HG03378 (cell line): ENCODE results near the gene LMCD1.

Experiments used
- ATAC-seq: cut with Tn5 transposase; IDR thresholded peaks from one replicate; pipeline ENCODE4 v1.9.1; 2021; ENCODE audit warnings: mild to moderate bottlenecking, moderate library complexity; ENCODE audit not compliant: unreplicated experiment

Gene LMCD1

GRCh38 chr3:8503871-8504610 is 2.4 kb downstream of the LMCD1 start:
- peak; percentile 15 for ATAC-seq

GRCh38 chr3:8504611-8504973 is 3.0 kb downstream of the LMCD1 start:
- ATAC-seq, result no peak

- no peak for ATAC-seq
Measured at GRCh38 chr3:8505621-8506020, 4.0 kb downstream of the LMCD1 start.

GRCh38 chr3:8506571-8507061 is 5.0 kb downstream of the LMCD1 start:
- ATAC-seq, result no peak

GRCh38 chr3:8507496-8507895 is 5.9 kb downstream of the LMCD1 start:
- ATAC-seq, result no peak

- ATAC-seq, result no peak
Measured at GRCh38 chr3:8509961-8510360, 8.3 kb downstream of the LMCD1 start.

- ATAC-seq, result no peak
Measured at GRCh38 chr3:8512234-8512633, 10.6 kb downstream of the LMCD1 start.

- no peak for ATAC-seq
Measured at GRCh38 chr3:8516047-8516661, 14.5 kb downstream of the LMCD1 start.

- no peak for ATAC-seq
Measured at GRCh38 chr3:8516783-8517182, 15.2 kb downstream of the LMCD1 start.

- no peak for ATAC-seq
Measured at GRCh38 chr3:8517487-8517886, 15.9 kb downstream of the LMCD1 start.

GRCh38 chr3:8518138-8518537 is 16.5 kb downstream of the LMCD1 start:
- no peak for ATAC-seq

GRCh38 chr3:8519156-8519555 is 17.5 kb downstream of the LMCD1 start:
- no peak for ATAC-seq

- ATAC-seq, result no peak
Measured at GRCh38 chr3:8519774-8520448, 18.3 kb downstream of the LMCD1 start.

- no peak for ATAC-seq
Measured at GRCh38 chr3:8520816-8521403, 19.3 kb downstream of the LMCD1 start.

GRCh38 chr3:8523041-8523440 is 21.4 kb downstream of the LMCD1 start:
- no peak for ATAC-seq

- no peak for ATAC-seq
Measured at GRCh38 chr3:8524249-8524648, 22.6 kb downstream of the LMCD1 start.

- ATAC-seq, result no peak
Measured at GRCh38 chr3:8524656-8525399, 23.2 kb downstream of the LMCD1 start.

- no peak for ATAC-seq
Measured at GRCh38 chr3:8525893-8526292, 24.3 kb downstream of the LMCD1 start.

- no peak for ATAC-seq
Measured at GRCh38 chr3:8529181-8529637, 27.6 kb downstream of the LMCD1 start.

- no peak for ATAC-seq
Measured at GRCh38 chr3:8529738-8530525, 28.3 kb downstream of the LMCD1 start.
